HK-2 (cell line): ENCODE measurements around the gene CYP27C1.
"Not testable (repeated sequence)": the region's sequence is repeated elsewhere in the genome, so short reads cannot be mapped to it uniquely, and the experiment has no call there.

Experiments used
- DNase-seq: peaks from one replicate; pipeline ENCODE4 v3.0.0-alpha.2; 2018; ENCODE audit not compliant: unreplicated experiment

CYP27C1 gene

GRCh38 chr2:127173057-127173456 is 47.0 kb downstream of the CYP27C1 start:
- no peak for DNase-seq

DNA sequence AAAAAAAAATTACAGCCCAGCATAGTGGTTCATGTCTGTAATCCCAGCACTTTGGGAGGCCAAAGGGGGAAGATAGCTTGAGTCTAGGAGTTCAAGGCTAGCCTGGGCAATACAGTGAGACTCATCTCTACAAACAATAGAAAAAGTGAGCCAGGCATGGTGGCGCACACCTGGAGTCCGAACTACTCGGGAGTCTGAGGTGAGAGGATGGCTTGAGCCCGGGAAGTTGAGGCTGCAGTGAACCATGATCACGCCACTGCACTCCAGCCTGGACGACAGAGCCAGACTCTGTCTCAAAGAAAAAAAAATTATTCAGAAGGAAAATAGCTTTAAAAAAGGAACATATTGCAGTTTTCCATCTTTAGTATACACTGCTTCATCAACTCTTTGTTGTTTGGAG is 47.8 kb downstream of the CYP27C1 start:
- no peak for DNase-seq

DNA sequence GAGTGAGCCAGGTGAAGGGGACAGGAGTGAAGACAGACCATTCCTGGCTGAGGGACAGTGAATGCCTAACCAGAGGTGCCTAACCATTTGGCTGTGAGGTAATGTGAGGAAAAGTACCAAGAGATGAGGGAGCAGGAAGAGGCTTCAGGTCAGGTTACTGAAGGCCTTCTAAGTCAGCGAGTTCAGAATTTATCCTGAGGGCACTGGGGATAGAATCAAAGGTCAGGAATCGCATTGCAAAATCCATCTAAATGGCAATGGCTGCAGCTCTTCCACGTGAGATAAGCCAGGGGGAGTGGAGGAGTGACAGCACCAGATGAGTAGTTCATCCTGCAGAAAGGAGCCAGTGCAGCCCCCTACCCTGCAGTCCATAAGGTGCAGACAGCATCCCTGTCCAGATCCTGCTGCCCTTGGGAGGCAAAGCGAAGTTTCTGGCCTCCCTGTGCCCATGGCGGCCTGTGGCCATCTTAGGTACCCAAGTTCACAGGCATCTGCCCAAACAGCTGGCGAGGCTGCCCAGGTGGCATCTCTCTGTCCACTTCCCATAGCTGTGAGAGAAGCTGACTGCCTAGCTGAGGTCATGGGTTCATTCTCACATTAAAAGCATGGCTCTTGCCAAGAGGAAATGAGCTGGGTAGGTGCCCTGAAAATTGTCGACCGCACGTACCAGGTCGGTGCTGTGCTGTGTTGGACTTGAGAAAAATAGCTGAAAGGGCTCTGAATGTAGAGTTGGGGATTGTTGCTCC is 49.5 kb downstream of the CYP27C1 start:
- no peak for DNase-seq

GRCh38 chr2:127170021-127170420 is 50.1 kb downstream of the CYP27C1 start:
- no peak for DNase-seq

GRCh38 chr2:127169066-127169660 is 50.9 kb downstream of the CYP27C1 start:
- no peak for DNase-seq

DNA sequence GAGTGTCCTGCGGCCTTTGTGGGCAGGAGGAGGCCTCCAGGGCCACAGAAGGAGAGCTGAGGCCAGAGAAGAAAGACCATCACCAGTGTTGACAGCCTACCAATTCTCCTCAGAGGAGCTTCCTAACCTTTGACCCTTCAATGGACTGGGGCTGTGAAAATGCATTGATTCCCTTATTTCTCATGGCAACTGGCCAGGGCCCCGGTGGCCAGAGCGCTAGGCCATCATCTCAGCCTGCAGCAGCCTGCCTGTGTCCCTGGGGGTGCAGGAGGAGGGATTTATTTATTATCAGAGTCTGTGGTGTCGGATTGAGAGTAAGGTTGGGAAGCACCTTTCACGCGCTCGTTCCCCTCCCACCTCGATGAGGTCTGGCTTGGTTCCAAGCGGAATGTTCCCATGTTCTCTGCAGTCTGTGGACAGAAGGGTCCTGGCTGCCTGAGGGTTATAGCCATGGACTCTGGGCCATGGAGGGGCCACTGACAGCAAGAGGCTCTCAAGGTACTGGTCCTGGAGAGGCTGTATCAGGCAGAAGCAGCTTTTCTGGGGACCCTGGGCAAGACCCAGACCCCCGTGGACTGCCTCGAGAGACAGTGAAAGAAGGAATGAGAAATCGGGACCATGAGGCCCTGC is 53.8 kb downstream of the CYP27C1 start:
- DNase-seq, result no peak

DNA sequence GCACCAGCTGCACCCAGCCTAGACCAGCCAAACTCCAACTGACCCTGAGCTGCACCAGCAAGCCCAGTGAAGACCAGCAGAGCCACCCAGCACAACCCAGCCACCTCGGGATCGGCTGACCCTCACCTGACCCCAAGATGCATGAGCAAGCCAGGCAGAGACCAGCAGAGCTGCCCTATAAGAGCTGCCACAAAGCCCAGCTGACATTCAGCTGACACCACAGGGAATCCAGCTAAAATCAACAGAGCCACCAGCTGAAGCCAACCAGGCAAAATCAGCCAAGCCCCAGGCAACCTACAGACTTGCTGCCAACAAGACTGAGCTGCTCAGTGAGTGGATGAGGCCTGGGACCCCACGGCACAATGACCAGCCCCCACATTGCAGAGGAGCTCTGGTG is 54.6 kb downstream of the CYP27C1 start:
- no peak for DNase-seq

GRCh38 chr2:127164761-127165538 is 55.1 kb downstream of the CYP27C1 start:
- DNase-seq, result no peak

DNA sequence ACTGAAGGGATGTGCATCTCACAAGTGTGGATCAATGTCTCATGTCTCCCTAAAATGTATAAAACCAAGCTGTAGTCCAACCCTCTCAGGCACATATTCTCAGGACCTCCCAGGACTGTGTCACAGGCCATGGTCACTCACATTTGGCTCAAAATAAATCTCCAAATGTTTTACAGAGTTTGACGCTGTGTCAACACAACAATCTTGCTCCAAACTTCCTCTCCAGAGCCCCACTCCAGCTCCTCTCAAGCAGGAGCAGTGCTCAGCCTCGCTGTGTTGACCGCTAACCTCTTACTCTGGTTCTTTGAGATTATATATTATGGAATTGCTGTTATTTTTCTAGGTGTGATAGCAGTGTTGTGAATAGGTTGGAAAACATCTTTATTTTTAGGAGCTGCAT is 56.2 kb downstream of the CYP27C1 start:
- DNase-seq, result no peak

- not testable (repeated sequence) for DNase-seq
Observed at GRCh38 chr2:127163090-127163406, 57.1 kb downstream of the CYP27C1 start.

DNA sequence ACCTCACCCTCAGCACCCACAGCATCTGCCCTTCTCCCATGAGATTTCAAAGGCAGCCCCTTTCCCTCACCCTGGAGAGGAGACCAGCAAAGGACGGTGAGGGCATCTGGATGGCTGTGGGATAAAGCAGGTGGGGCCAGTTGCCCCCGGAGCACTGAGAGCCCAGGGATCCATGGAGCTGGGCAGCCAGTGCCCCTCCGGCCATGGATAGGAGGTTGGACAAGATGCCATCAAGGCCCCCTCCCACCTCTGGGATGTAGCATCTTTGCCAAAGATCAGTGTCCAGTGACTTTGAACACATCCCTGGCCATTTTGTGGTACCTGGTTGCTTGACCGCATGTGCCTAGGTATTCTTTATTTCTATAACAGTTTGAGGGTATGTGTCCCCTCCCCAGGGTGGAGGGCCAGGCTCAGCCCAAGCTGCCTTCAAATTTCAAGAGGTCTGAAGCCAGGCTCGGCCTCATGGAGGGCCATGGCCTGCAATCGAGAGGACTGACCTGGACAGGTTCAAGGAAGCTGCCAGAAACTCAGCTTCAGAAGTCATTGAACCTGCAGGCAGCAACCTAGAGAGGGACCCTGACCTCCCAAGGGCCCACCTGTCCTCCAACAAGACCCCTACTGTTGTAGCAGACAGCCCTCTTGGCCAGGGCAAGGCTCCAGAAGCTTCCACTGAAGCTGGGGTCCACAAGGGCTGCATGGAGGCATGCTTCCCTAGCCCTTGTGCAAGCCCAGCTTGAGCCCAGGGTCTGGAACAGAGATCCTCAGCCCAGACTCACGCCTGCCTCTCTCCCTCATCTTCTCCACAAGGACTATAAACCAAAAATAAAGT is 57.6 kb downstream of the CYP27C1 start:
- no peak for DNase-seq

DNA sequence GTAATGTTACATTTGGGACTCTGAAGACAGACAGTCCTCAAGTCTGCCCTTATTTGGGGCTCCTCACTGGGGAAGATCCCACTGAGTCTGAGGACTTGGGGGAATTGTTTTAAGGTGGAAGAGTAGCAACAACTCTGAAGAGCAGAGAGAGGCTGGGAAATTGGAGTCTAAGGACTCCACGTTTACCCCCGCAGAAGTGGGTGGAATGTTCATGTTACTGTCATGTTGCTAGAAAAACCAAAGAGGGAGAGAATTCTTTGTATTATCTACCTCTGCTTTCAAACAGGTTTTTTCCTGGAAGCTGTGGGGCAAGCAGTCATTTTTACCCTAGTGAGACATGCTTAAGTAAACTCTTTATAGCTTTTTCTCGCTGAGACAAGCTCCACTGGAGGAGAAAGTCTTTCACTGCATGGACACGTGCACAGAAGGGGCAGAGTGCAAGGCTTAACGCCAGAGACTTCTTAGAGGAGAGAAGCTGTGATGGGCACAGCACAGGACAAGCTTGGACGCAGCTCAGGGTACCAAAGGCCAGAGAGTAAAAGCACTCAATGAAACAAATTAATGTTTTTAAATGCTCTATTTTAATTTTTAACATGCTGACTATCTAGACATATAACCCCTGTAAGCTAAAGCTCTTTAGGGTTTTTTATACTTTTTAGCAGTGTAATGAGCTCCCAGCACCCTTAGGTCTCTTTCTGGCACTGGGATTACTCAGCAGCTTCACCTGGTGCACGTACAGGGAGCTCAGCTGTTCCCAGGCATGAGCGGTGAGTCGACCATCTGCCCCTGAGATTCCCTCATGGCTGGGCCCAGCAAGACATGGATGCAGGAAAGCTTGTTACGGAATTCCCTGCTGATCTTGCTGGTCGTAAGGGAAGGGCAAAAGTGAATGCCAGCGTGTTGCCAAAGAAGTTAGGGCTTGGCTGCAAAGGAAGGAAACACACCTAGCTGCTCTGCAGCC is 58.6 kb downstream of the CYP27C1 start:
- DNase-seq, result no peak

- no peak for DNase-seq
Observed at GRCh38 chr2:127160676-127161075, 59.4 kb downstream of the CYP27C1 start.

- no peak for DNase-seq
Observed at GRCh38 chr2:127159543-127159942, 60.6 kb downstream of the CYP27C1 start.

GRCh38 chr2:127158614-127159290 is 61.3 kb downstream of the CYP27C1 start:
- DNase-seq, result no peak

DNA sequence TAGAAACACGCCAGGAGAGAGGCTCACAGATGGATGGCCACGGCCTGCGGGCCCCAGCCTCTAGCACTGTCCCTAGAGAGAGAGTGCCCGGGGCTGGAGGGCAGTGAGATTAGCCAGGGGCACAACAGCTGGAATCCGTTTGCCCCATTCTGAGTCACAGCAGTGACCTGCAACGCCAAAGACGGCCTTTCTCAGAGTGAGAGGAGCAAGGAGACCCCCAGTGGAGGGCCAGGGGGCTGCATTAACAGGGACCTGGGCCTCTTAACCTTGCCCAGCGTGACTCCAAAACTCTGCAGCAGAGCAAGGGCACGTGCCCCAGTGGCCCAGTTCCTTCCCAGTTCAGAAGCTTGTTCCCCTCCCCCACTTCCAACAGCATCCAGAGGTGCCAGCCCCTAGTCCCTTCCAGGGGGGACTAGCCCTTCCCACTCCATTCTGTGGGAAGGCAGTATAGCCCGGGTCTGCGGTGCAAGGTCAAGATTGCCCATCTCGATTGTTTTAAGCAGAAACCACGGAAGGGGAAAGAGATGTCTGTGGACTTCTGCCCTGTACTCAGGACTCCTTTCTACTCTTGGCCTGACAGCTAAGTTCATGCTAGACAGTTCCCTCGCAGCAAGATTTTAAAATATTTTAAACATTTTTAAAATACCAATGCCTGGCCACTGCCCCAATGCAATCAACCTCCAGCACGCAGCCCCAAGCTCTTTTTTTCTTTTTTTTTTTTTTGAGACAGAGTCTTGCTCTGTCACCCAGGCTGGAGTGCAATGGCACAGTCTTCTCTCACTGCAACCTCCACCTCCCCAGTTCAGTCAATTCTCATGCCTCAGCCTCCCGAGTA is 62.2 kb downstream of the CYP27C1 start:
- DNase-seq, result no peak

DNA sequence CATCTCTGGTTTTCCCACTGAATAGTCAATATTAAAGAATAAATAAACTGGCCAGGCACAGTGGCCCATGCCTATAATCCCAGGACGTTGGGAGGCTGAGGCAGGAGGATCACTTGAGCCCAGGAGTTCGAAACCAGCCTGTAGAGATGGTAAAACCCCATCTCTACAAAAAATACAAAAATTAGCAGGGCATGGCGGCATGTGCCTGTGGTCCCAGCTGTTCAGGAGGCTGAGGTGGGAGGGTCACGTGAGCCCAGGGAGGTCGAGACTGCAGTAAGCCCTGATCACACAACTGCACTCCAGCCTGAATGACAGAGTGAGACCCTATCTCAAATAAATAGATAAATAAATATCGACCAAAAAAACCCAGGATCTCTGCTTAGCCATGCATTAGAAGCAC is 63.0 kb downstream of the CYP27C1 start:
- DNase-seq, result no peak

DNA sequence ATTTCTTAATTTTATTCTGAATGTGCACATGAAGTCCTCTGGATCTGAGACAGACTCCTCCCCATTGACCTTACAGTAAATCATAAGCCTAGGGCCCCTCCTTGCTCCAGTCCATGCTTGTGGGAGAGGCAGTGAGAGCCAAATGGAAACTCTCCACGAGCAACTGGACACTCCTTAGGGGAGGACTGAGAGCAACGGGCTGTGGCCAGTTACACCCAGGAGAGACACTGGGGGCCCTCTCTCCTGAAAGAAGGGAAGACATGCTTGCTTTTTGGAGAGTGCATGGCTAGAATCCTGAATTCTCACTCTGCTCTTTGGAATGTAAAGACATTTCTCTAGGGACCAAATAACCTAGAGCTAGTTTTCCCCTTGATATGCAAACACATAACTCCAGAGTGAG is 64.2 kb downstream of the CYP27C1 start:
- DNase-seq, result no peak

DNA sequence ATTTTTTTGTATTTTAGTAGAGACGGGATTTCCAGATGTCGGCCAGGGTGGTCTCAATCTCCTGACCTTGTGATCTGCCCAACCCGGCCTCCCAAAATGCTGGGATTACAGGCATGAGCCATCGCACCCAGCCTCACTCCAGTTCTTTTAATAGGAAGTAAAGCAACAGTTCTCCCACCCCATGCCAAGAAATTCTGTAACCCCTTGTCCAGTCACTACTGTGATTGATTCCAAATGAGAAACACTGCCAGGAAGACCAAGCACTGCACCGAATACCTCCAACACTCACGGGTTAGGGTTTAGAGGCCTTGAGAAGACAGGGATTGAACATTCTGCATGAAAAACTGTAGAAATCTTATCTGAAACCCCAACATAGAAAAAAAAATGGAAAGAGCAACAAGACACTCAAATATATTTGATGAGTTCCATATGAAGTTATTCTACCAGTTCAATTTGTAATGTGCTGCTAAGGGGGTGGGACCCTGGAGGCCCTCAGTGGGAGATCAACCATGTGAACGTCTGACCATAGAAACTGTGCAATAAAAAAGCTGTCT is 65.0 kb downstream of the CYP27C1 start:
- no peak for DNase-seq
